ENCODE results near the gene PLCH2.

PLCH2 gene

GRCh38 chr1:2501041-2501819 is 25.1 kb downstream of the PLCH2 start:
- DNase-seq (ENCODE audit: low spot score) = no peak

GRCh38 chr1:2501820-2502119 is 25.7 kb downstream of the PLCH2 start:
- DNase-seq (ENCODE audit: low spot score) = no peak

- no peak for DNase-seq (ENCODE audit: low spot score)
Observed at GRCh38 chr1:2502210-2502609, 26.1 kb downstream of the PLCH2 start.

- DNase-seq (ENCODE audit: low spot score) = no peak
Observed at GRCh38 chr1:2502661-2503553, 26.8 kb downstream of the PLCH2 start.

- DNase-seq (ENCODE audit: low spot score) = no peak
Observed at GRCh38 chr1:2503554-2504224, 27.6 kb downstream of the PLCH2 start.

GRCh38 chr1:2504225-2504948 is 28.3 kb downstream of the PLCH2 start:
- no peak for DNase-seq (ENCODE audit: low spot score)

GRCh38 chr1:2504949-2505272 is 28.8 kb downstream of the PLCH2 start:
- DNase-seq (ENCODE audit: low spot score) = no peak

GRCh38 chr1:2505461-2505994 is 29.4 kb downstream of the PLCH2 start:
- no peak for DNase-seq (ENCODE audit: low spot score)

GRCh38 chr1:2506007-2506860 is 30.1 kb downstream of the PLCH2 start:
- no peak for DNase-seq (ENCODE audit: low spot score)

- no peak for DNase-seq (ENCODE audit: low spot score)
Observed at GRCh38 chr1:2506901-2507565, 30.9 kb downstream of the PLCH2 start.

GRCh38 chr1:2507744-2508155 is 31.7 kb downstream of the PLCH2 start:
- DNase-seq (ENCODE audit: low spot score) = no peak

GRCh38 chr1:2508180-2508579 is 32.1 kb downstream of the PLCH2 start:
- DNase-seq (ENCODE audit: low spot score) = no peak

- DNase-seq (ENCODE audit: low spot score) = no peak
Observed at GRCh38 chr1:2508751-2509150, 32.7 kb downstream of the PLCH2 start.

- no peak for DNase-seq (ENCODE audit: low spot score)
Observed at GRCh38 chr1:2509589-2509988, 33.5 kb downstream of the PLCH2 start.

- DNase-seq (ENCODE audit: low spot score) = no peak
Observed at GRCh38 chr1:2510366-2511155, 34.5 kb downstream of the PLCH2 start.

GRCh38 chr1:2512862-2513421 is 36.9 kb downstream of the PLCH2 start:
- no peak for DNase-seq (ENCODE audit: low spot score)

GRCh38 chr1:2513939-2514652 is 38.0 kb downstream of the PLCH2 start:
- no peak for DNase-seq (ENCODE audit: low spot score)

- DNase-seq (ENCODE audit: low spot score) = no peak
Observed at GRCh38 chr1:2514863-2515762, 39.0 kb downstream of the PLCH2 start.

Measured in left forelimb (tissue), 1 donor.